ENCODE results near the gene PDE11A.

PDE11A gene

GRCh38 chr2:177574356-177574755, 498.2 kb downstream of the PDE11A start:
- FAIRE-seq (no peak), DNase-seq (ENCODE audit: low spot score) (no peak)

Measured in RCC 7860 (cell line).